Prostate gland (tissue), 2 donors: ENCODE data around the gene OR11G2.

ENCODE experiments used
- CTCF ChIP-seq, 4 experiments: fragments of 200-600 bp in 2 of 4; fragments of 450-650 bp in 2 of 4; sonication (generic) in 2 of 4; IDR thresholded peaks; 1 replicate in 3 of 4; 2 replicates in 1 of 4; pipeline ENCODE4 v1.5.1; 2016 to 2019; ENCODE audit warnings: antibody characterized with exemption in 4 of 4, mild to moderate bottlenecking in 2 of 4, moderate library complexity in 2 of 4
- POLR2AphosphoS5 ChIP-seq: sonication (generic); formaldehyde crosslinking; IDR thresholded peaks from one replicate; pipeline ENCODE4 v1.6.1; 2017; ENCODE audit warnings: antibody characterized with exemption

DNA sequence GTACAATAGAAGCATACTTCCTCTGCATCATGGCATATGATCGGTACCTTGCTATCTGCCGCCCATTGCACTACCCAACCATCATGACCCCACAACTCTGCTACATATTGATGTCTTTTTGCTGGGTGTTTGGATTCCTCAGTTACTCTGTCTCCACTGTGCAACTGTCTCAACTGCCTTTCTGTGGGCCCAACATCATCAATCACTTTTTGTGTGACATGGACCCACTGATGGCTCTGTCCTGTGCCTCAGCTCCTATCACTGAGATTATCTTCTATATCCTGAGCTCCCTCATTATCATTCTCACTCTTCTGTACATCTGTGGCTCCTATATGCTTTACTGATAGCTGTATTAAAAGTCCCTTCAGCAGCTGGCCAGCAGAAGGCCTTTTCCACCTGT is 18.9 kb downstream of the OR11G2 start:
- TF ChIP-seq CTCF (IDR thresholded peaks at IDR 0.05) (no peak), POLR2AphosphoS5 (no peak)
